Fibroblast of skin of left quadriceps (primary cell): ENCODE data around the gene NXPE4.

Experiments used
- DNase-seq, 2 experiments: peaks; one replicate each; pipeline ENCODE4 v3.0.0-alpha.2; 2013; ENCODE audit warnings: low read depth in 2 of 2

NXPE4 gene

DNA sequence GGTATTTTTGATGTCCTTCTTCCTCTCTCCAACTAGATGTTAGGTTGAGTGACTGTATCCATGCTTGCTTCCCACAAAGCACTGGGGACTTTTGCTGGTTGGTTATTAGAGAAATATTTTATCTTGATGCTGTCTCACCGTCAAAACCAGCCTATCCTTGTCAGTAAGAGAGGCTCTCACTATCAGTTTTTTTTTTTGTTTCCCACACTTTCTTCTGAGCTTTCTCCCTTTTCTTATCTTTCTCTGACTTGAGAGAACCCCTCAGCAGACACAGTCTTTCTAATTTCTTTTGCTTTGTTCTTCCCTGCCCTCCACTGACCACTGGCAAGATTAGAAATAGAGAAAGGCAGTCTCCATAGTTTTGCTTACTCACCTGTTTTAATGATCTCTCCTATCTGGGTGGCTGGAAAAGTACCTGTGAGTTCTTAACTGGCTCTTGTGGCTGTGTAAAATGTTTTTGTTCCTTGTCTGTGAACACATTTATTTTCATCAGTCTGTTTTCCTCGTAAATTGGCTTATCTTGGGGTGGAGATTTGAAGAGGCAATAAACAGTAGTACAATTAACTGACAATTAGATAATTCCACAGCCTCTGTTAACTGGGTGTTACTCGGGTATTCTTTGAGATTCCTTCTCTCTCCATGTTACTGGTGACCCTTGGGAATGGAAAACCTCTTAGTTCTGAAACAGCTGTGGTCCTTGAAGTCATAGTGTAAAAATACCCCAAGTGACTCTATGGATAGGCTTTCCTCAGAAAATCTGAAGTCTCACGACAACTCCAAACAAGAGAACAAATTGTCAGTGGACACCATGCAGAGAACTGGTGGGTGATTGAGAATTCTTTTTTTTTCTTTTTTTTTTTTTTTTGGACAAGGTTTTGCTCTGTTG, 35.9 kb downstream of the NXPE4 start, which contains the start of gene NXPE1:
TSS of gene NXPE1 (minus strand) at position 457 of the 886 bp plus-strand sequence. CDS start 8,680 bp downstream, outside the sequence.
- no peak for DNase-seq

DNA sequence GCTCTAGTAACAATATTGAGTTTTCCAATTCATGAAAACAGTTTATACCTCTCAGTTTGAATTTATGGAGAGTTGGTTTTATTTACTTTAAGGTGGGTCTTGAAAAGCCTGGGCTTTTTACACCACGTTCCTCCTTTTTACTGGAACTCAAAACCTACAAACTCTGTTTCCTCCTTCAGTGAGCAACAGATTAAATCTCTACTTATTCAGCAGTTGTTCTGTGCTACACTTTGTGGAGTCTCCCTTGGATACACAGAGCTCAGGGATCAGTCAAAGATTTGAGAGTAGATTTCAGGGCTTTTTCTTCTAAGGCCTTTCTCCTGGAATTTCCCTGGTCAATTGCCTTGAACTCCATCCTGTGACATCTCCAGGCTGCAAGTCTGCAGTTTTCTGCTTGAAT, 39.5 kb downstream of the NXPE4 start:
- DNase-seq: no peak

DNA sequence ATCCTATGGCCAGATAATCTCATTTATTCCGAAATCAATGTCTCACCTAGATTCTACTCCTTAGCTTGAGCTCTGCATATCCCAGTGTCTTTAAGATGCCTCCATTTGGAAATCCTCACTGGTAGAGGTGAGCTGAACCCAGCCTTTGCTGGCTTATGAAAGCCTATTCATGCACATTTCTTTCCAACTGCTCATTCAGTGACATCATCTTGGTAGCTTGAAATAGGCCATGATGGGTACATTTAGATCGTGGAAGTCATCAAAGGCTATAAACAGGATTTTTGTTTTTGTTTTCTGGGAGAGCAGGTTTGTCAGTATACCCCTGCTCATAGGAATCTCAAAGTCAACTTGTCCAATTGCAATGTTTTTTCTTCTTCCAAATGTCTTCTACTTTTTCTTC, 41.9 kb downstream of the NXPE4 start:
- DNase-seq: no peak

DNA sequence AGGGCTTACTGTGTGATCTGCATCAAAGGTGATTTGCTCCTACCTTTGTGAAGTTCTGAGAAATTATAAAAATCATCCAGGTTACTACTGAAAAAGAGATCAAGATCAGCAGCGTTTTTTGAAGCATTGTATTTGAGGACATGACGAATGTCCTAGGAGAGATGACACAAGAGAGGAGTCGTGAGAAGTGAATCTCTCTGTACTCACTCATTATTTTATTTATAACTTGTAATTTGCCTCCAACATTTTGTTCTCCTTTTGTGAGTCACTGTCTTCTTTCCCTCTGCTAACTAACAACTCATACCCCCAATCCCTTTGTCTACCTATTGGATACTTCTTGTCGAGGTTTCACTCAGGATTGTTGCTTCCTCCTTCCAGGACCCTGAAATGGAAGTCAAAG, 44.5 kb downstream of the NXPE4 start:
- DNase-seq: no peak

DNA sequence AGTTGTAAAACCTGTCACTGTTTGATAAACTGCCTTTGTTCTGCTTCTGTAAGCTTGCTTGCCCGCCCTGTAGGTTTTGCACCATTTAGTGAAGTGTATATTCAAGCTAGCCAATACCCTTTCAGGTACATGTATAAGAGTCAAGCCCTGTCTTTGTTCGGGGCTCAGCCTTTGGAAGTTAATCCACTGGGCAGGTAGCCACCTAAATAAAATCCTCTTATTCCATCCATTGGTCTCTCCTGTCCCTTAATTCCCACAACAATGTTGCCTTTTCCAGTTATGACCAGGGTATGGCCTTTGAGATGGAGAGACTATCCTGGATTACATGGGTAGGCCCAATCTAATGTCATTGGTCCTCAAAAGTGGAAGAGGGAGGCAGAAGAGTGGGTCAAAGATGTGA, 69.9 kb downstream of the NXPE4 start:
- no peak for DNase-seq

DNA sequence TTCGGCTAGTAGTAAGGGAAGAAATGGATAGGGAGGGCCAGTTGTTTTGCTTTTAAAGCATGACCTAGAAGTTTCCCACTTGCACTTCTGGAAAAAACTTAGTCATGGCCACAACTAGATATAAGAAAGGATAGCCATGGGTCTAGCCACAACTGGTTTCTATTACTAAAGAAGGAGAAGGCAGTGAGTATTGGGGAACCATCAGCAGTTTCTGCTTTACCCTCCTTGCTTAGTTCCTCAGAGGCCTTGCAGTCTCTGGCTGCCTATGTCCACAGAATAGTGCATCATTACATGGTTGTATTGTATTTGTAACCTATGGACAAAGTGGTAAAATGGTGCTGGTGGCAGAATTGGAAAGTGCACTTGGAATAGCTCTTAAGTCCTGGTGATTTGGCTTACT, 71.5 kb downstream of the NXPE4 start:
- DNase-seq: no peak

DNA sequence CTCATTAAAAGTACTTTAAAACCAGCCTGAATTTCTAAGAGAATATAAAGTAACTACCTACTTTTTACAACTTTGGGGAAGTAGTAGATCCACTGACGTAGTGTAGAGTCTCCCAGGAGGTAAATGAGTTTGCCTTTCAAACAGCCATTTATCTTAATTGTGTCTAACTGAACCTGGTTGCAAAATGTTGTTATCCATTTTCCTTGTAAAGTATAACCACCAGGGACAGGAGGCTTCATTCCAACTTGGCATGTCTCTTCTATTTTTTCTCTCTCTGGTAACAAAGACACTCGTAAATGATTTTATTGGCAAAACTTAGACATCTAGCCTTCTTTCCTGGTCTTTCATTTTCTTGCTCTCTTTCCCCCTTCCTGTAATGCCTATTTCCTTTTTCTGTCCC, 72.8 kb downstream of the NXPE4 start:
- no peak for DNase-seq
